Naive thymus-derived CD8-positive, alpha-beta T cell (primary cell): ENCODE measurements around the gene THYN1. TPM values are rescaled to one million over a fixed set of nuclear protein-coding genes. Genes with fewer than 3 reads are reported as not detected.
A peak's percentile ranks its signal among the peaks of the same experiment; 100 is the strongest.

Experiments
- ATAC-seq, 2 donors: fragments of 150-1000 bp; cut with Tn5 transposase in 1 of 2; sonication (Bioruptor Pico), chemical (Tn5 transposase) in 1 of 2; 1 replicate in 1 of 2; 2 replicates in 1 of 2; pipeline ENCODE4 v1.10.0; 2021; ENCODE audit warnings: mild to moderate bottlenecking in 2 of 2, moderate library complexity in 2 of 2
- POLR2A ChIA-PET: fragments of 350-600 bp; sonication (Branson Sonifier 250); formaldehyde crosslinking; loops from one replicate; lab custom pipeline; 2021; ENCODE audit warnings: antibody characterized with exemption; lab: Charles Lee
- DNase-seq, 10 donors: peaks; one replicate each; pipeline versions ENCODE4 v3.0.0 to v3.0.0-alpha.2; 2020 to 2022
- H3K27ac Mint-ChIP-seq, 10 donors: one replicate each; pipeline ENCODE4 v1.8.0; 2020 to 2022; ENCODE audit warnings: mild to moderate bottlenecking in 10 of 10, mixed read lengths in 10 of 10, moderate library complexity in 4 of 10, inconsistent platforms in 1 of 10
- H3K27me3 Mint-ChIP-seq, 5 donors: one replicate each; pipeline ENCODE4 v1.8.0; 2021 to 2022; ENCODE audit warnings: mixed read lengths in 5 of 5
- H3K36me3 Mint-ChIP-seq, 3 donors: one replicate each; pipeline ENCODE4 v1.8.0; 2020 to 2022; ENCODE audit warnings: mixed read lengths in 3 of 3, mild to moderate bottlenecking in 2 of 3, inconsistent platforms in 1 of 3
- H3K4me1 Mint-ChIP-seq, 4 donors: one replicate each; pipeline ENCODE4 v1.8.0; 2021 to 2022; ENCODE audit warnings: mixed read lengths in 4 of 4
- H3K4me3 Mint-ChIP-seq, 10 donors: one replicate each; pipeline ENCODE4 v1.8.0; 2020 to 2022; ENCODE audit warnings: mild to moderate bottlenecking in 10 of 10, mixed read lengths in 10 of 10, moderate library complexity in 6 of 10, inconsistent platforms in 1 of 10
- H3K9me3 Mint-ChIP-seq, 9 donors: one replicate each; pipeline ENCODE4 v1.8.0; 2020 to 2022; ENCODE audit warnings: mixed read lengths in 9 of 9, mild to moderate bottlenecking in 3 of 9, inconsistent platforms in 1 of 9, moderate library complexity in 1 of 9
- polyA plus RNA-seq, 3 donors: library from polyadenylated mRNA; unstranded; fragments of 300-500 nt; fragmentation: Illumina TruSeq; gene quantifications; one replicate each; pipeline ENCODE4 v1.2.3, GENCODE V29; 2021
- total RNA-seq, 8 experiments: library from RNA in 2 of 8; stranded (reverse) in 2 of 8; gene quantifications; one replicate each; pipeline ENCODE4 v1.2.3 and lab custom pipeline; 2021 to 2026

THYN1 gene
- total and polyA plus RNA-seq, 5 experiments from 2014 or later = 79.0 to 207 (median 172) TPM

DNA sequence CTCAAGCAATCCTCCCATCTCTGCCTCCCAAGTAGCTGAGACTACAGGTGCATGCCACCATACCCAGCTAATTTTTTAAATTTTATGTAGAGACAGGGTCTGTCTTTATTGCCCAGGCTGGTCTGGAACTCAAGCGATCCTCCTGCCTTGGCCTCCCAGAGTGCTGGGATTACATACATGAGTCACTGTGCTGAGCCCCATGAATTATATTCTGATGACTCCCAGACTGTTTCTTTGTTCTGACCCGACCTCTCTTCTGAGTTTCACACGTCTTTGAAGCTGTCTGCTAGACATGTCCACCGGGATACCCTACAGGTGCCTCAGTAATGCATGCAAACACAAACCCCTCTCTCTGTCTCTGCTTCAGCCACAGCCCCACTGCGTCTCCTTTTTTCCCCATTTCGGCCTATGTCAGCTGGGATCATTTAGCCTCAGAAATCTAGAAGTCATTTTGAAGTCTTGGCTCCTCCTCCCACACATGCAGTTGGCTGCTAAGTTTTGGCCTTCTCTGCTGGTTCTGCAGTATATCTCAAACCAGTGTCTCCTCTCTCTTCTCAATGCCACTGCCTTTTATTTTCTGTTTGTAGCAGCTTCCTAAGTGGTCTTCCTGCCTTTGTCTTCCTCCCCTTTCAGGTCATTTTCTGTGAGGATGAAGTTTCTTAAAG is 23.9 kb downstream of the THYN1 start:
- no peak for DNase-seq
- Mint-ChIP-seq H3K27me3 (no peaks in the 10 kb centered on the region), H3K36me3 (peaks cover 0 to 10% (median 0%) of the 10 kb centered on the region in 3 donors), H3K4me3 (peak overlapping the region; percentile 12 to 98 (median 61)), H3K4me1 (peaks cover 48 to 88% (median 74%) of the 10 kb centered on the region in 4 donors), H3K9me3 (no peaks in the 10 kb centered on the region), H3K27ac (peak overlapping the region in 8 of 10 donors; percentile 27 to 84 (median 56))
- ATAC-seq = no peak
- POLR2A ChIA-PET = interaction anchor here (0.6 to 7.8 kb wide), 2 partner anchors 22 to 45 kb away, joined by 4 to 115 read pairs; partner anchors contain the start of genes ACAD8 and THYN1

- H3K27me3 Mint-ChIP-seq = no peaks in the 10 kb centered on the region
- no peaks in the 10 kb centered on the region for H3K9me3 Mint-ChIP-seq
- peaks cover 0 to 10% (median 1%) of the 10 kb centered on the region in 3 donors for H3K36me3 Mint-ChIP-seq
- peaks cover 48 to 90% (median 76%) of the 10 kb centered on the region in 4 donors for H3K4me1 Mint-ChIP-seq
- DNase-seq (peak in 7 of 10 donors; percentile 7 to 43 (median 25)), ATAC-seq (peak in 1 of 2 donors; percentile 8)
- POLR2A ChIA-PET = interaction anchor here (0.6 to 7.8 kb wide), 3 partner anchors 22 to 107 kb away, joined by 3 to 115 read pairs (median 4); partner anchors contain the start of genes ACAD8 and THYN1
- peak overlapping the region in 5 of 10 donors; percentile 27 to 57 (median 43) for H3K27ac Mint-ChIP-seq
- peak overlapping the region; percentile 2 to 98 (median 51) for H3K4me3 Mint-ChIP-seq
These were observed 24.5 kb downstream of the THYN1 start for GRCh38 chr11:134228625-134229024.

- Mint-ChIP-seq H3K36me3 (peaks cover 0 to 7% (median 1%) of the 10 kb centered on the region in 3 donors), H3K27ac (peak overlapping the region; percentile 25 to 88 (median 61)), H3K27me3 (no peaks in the 10 kb centered on the region), H3K4me3 (peak overlapping the region; percentile 67 to 98 (median 93)), H3K9me3 (no peaks in the 10 kb centered on the region), H3K4me1 (peaks cover 55 to 87% (median 79%) of the 10 kb centered on the region in 4 donors)
- POLR2A ChIA-PET = interaction anchor here (1.2 to 7.8 kb wide), 2 partner anchors 24 to 192 kb away, joined by 3 to 115 read pairs; partner anchors contain the start of genes ACAD8 and THYN1
- no peak for ATAC-seq
- no peak for DNase-seq
These were observed 26.3 kb downstream of the THYN1 start for GRCh38 chr11:134226806-134227325.

- Mint-ChIP-seq H3K4me1 (peaks cover 52 to 70% (median 67%) of the 10 kb centered on the region in 4 donors), H3K27ac (peak overlapping the region; percentile 78 to 96 (median 92)), H3K27me3 (no peaks in the 10 kb centered on the region), H3K9me3 (no peaks in the 10 kb centered on the region), H3K36me3 (peaks cover 0 to 9% (median 3%) of the 10 kb centered on the region in 3 donors), H3K4me3 (peak overlapping the region; percentile 88 to 98 (median 95))
- peak in 9 of 10 donors; percentile 34 to 76 (median 50) for DNase-seq
- ATAC-seq = peak; percentile 15
- POLR2A ChIA-PET = interaction anchor here (0.7 to 7.8 kb wide), 23 partner anchors 10 to 297 kb away, joined by 3 to 115 read pairs (median 4); partner anchors contain the start of genes ACAD8, GLB1L3, IGSF9B and JAM3
These were observed 28.2 kb downstream of the THYN1 start for GRCh38 chr11:134224710-134225664.

GRCh38 chr11:134223836-134224709 is 29.1 kb downstream of the THYN1 start, which contains the start of the genes NCAPD3 and VPS26B:
Gene NCAPD3, minus strand, starts transcription at chr11:134223967. Its CDS starts 41 bp downstream, at chr11:134223926.
Gene VPS26B, plus strand, starts transcription at chr11:134224671. Its CDS starts 452 bp downstream, at chr11:134225123.
- peak; percentile 81 to 83 for ATAC-seq
- H3K27me3 Mint-ChIP-seq = no peaks in the 10 kb centered on the region
- H3K36me3 Mint-ChIP-seq = peaks cover 0 to 11% (median 3%) of the 10 kb centered on the region in 3 donors
- H3K4me3 Mint-ChIP-seq = peak within 1 kb of the TSS; percentile 94 to 98 (median 96)
- peak within 1 kb of the TSS; percentile 97 to 99 (median 99) for H3K27ac Mint-ChIP-seq
- DNase-seq = peak; percentile 92 to 97 (median 94)
- POLR2A ChIA-PET = interaction anchor here (0.7 to 7.8 kb wide), 20 partner anchors 11 to 297 kb away, joined by 3 to 115 read pairs (median 5); partner anchors contain the start of genes ACAD8, GLB1L3, IGSF9B and JAM3
- peaks cover 44 to 61% (median 59%) of the 10 kb centered on the region in 4 donors for H3K4me1 Mint-ChIP-seq
- H3K9me3 Mint-ChIP-seq = no peaks in the 10 kb centered on the region

DNA sequence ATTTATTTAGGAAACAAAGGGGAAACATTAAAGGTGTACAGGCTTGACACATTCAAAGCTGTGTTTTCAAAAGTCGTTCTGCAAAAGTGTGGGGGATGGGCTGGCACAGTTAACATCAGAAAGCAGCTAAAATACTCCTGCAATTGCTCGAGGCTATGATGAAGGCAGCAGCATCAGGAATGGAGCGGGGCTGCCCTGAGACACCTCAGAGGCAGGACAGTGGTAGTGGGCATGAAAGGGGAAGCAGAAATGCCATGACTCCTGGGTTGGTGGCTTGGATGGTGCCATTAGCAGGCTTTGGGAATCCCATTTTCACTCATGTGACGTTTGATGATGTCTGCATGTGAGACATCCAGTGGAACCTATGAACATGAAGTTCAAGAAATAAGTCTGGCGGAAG is 30.0 kb downstream of the THYN1 start:
- peak overlapping the region; percentile 37 to 98 (median 88) for H3K27ac Mint-ChIP-seq
- H3K9me3 Mint-ChIP-seq = no peaks in the 10 kb centered on the region
- POLR2A ChIA-PET = interaction anchor here (1.2 to 7.8 kb wide), 8 partner anchors 11 to 186 kb away, joined by 4 to 115 read pairs (median 10); partner anchors contain the start of genes ACAD8, GLB1L3, JAM3 and THYN1
- ATAC-seq (no peak), DNase-seq (peak in 2 of 10 donors; percentile 0 to 2)
- peaks cover 0 to 21% (median 6%) of the 10 kb centered on the region in 3 donors for H3K36me3 Mint-ChIP-seq
- peaks cover 49 to 59% (median 56%) of the 10 kb centered on the region in 4 donors for H3K4me1 Mint-ChIP-seq
- no peaks in the 10 kb centered on the region for H3K27me3 Mint-ChIP-seq
- peak overlapping the region; percentile 91 to 98 (median 96) for H3K4me3 Mint-ChIP-seq

DNA sequence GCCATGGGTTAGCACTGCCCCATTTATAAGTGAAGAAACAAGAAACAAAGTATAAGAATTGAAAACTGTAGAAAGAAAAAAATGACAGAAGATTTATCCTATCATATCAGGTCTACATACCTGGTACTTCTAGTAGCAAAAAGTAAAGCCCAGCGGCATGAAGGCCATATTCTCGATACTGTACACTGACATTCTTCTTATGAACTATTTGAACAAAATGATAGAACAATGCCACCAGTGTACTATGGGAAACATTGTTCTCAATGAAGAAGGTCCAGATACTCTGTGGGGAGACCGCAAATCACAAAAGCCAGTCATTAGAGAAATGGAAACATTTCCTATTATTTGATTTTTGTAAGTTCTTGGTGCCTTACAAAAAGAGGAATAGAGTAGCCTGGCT is 36.3 kb downstream of the THYN1 start:
- DNase-seq (no peak), ATAC-seq (no peak)
- POLR2A ChIA-PET = no interaction called here
- Mint-ChIP-seq H3K36me3 (peaks cover 5 to 76% (median 14%) of the 10 kb centered on the region in 3 donors), H3K27ac (no peak overlapping the region), H3K4me1 (peaks cover 17 to 25% (median 20%) of the 10 kb centered on the region in 4 donors), H3K4me3 (no peak overlapping the region), H3K27me3 (no peaks in the 10 kb centered on the region), H3K9me3 (no peaks in the 10 kb centered on the region)

- Mint-ChIP-seq H3K27me3 (no peaks in the 10 kb centered on the region), H3K9me3 (no peaks in the 10 kb centered on the region), H3K4me3 (no peak overlapping the region), H3K36me3 (peaks cover 9 to 86% (median 18%) of the 10 kb centered on the region in 3 donors), H3K27ac (no peak overlapping the region), H3K4me1 (peaks cover 19 to 28% (median 23%) of the 10 kb centered on the region in 4 donors)
- ATAC-seq (no peak), DNase-seq (no peak)
- POLR2A ChIA-PET = no interaction called here
These were observed 37.3 kb downstream of the THYN1 start for GRCh38 chr11:134215836-134216235.

DNA sequence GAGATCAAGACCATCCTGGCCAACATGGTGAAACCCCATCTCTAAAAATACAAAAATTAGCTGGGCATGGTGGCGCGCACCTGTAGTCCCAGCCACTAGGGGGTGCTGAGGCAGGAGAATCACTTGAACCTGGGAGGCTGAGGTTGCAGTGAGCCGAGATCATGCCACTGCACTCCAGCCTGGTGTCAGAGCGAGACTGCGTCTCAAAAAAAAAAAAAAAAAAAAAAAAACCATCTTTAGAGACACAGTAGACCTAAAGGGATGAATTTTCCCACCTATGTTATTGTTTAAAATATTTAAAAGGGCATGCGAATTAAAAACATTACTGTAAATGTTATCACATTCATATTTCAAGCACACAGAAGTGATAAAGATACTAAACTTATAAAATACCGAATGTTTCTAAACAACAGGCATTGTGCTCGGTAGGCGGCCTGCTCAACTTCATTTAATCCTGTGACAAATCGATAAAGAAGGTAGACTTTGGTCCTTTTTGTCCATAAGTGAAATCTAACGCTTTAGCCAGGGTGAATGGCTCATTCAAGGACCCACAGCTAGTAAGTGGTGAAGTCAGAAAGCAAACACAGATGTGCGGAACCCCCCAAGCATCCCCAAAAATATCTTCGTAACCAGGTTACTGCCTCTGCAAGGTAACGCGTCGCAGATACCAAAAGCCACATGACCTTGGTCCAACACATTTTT is 45.5 kb downstream of the THYN1 start:
- no peaks in the 10 kb centered on the region for H3K9me3 Mint-ChIP-seq
- H3K36me3 Mint-ChIP-seq = peaks cover 8 to 90% (median 45%) of the 10 kb centered on the region in 3 donors
- H3K27ac Mint-ChIP-seq = peak overlapping the region in 1 of 10 donors; percentile 27
- H3K27me3 Mint-ChIP-seq = no peaks in the 10 kb centered on the region
- DNase-seq (peak; percentile 44 to 78 (median 62)), ATAC-seq (peak; percentile 36 to 46)
- H3K4me3 Mint-ChIP-seq = no peak overlapping the region
- POLR2A ChIA-PET = interaction anchor here (2.2 kb wide), 1 partner anchor 17 kb away, joined by 7 read pairs; the partner anchor contains the start of genes NCAPD3 and VPS26B
- peaks cover 4 to 10% (median 8%) of the 10 kb centered on the region in 4 donors for H3K4me1 Mint-ChIP-seq

- Mint-ChIP-seq H3K4me3 (no peak overlapping the region), H3K36me3 (peaks cover 7 to 92% (median 48%) of the 10 kb centered on the region in 3 donors), H3K4me1 (peaks cover 0 to 4% (median 3%) of the 10 kb centered on the region in 4 donors), H3K27ac (no peak overlapping the region), H3K27me3 (no peaks in the 10 kb centered on the region), H3K9me3 (no peaks in the 10 kb centered on the region)
- ATAC-seq (no peak), DNase-seq (no peak)
- POLR2A ChIA-PET = no interaction called here
These were observed 47.0 kb downstream of the THYN1 start for GRCh38 chr11:134206185-134206584.
